GM10266 (cell line): Measurements from ENCODE around the gene RNF217.

Experiments used
- DNase-seq: peaks from one replicate; pipeline ENCODE4 v3.0.0; 2012; ENCODE audit errors: extremely low spot score
- CTCF ChIP-seq: IDR thresholded peaks from 2 replicates; pipeline ENCODE4 v1.5.1; 2012; ENCODE audit warnings: mild to moderate bottlenecking, low read depth; ENCODE audit not compliant: control insufficient read depth, insufficient read depth; ENCODE audit errors: missing control alignments

The RNF217 gene

GRCh38 chr6:125104425-125104824 is 142.2 kb downstream of the RNF217 start:
- no peak for DNase-seq
- no peak for TF ChIP-seq CTCF

DNA sequence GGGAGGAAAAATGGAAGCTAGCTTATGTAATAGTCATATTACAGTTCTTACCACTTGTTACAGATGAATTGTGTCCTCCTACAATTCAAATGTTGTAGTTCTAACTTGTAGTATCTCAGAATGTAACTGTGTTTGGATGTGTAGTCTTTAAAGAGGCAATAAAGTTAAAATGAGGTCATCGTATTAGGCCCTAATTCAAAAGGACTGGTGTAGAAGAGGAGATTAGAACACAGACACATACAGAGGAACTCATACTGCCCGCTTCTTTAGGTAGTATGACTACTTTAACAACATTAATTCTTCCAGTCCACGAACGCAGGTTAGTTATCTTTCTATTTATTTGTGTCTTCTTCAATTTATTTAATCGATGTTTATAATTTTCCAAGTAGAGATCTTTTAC is 144.8 kb downstream of the RNF217 start:
- DNase-seq: no peak
- TF ChIP-seq CTCF: no peak

- TF ChIP-seq CTCF: no peak
- DNase-seq: no peak
Observed at GRCh38 chr6:125107896-125108295, 145.7 kb downstream of the RNF217 start.

DNA sequence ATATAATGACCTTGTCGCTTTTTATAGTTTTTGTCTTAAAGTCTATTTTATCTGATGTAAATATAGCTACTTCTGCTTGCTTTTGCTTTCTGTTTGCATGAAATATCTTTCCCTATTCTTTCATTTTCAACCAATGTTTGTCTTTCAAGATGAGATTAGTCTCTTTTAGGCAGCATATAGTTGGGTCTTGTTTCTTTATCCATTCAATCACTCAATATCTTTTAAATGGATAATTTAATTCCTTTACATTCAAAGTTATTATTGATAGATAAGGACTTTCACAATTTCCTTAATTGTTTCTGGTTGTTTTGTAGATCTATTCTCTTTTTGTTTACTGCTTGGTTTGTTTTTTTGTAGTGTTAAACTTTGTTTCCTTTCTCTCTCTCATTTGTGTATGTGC is 147.8 kb downstream of the RNF217 start:
- TF ChIP-seq CTCF: no peak
- DNase-seq: no peak

- no peak for TF ChIP-seq CTCF
Observed at GRCh38 chr6:125111219-125111983, 149.2 kb downstream of the RNF217 start.

DNA sequence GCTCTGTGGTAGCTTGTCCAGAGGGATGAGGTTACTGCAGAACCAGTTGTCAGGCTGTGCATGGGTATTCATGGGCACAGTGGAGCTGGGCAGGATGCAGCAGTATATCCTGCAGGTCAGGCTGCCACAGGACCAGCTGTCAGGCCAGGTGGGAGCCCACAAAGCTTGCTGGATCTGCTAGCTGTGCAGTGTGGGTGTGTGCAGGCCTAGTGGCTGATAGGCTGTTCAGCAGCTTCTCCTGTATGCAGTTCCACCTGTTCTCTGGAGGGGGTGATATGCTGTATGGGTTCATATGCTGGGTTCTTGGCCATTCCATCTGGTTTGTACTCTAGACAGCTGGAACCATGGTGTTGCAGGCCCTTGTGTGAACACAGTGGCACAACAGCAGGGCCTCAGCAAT is 150.7 kb downstream of the RNF217 start:
- no peak for DNase-seq

More at GRCh38 chr6:125111219-125111983, 149.2 kb downstream of the RNF217 start:
- no peak for DNase-seq

More for the DNA sequence above, 150.7 kb downstream of the RNF217 start:
- TF ChIP-seq CTCF: no peak
